Tibial nerve (tissue), 4 donors: Measurements from ENCODE around the gene ZBTB16. TPM values are rescaled to one million over a fixed set of nuclear protein-coding genes. Genes with fewer than 3 reads are reported as not detected.

ENCODE experiments used
- DNase-seq, 2 donors: peaks; one replicate each; pipeline ENCODE4 v3.0.0-alpha.2; 2019; ENCODE audit warnings: low spot score in 2 of 2
- H3K27ac ChIP-seq, 4 donors: fragments of 200-600 bp; sonication (generic) in 3 of 4; one replicate each; pipeline ENCODE4 v1.5.1; 2017 to 2019; ENCODE audit warnings: mild to moderate bottlenecking in 1 of 4
- H3K27me3 ChIP-seq, 2 donors: fragments of 200-600 bp; sonication (generic) in 1 of 2; one replicate each; pipeline versions ENCODE4 v1.5.1 to v1.6.0; 2017 to 2019
- H3K36me3 ChIP-seq, 3 donors: fragments of 200-600 bp; sonication (generic); one replicate each; pipeline ENCODE4 v1.5.1; 2018 to 2019
- H3K4me1 ChIP-seq, 4 donors: fragments of 200-600 bp; sonication (generic) in 3 of 4; one replicate each; pipeline ENCODE4 v1.5.1; 2017 to 2019
- H3K4me3 ChIP-seq, 4 donors: fragments of 200-600 bp; sonication (generic) in 3 of 4; one replicate each; pipeline ENCODE4 v1.5.1; 2017 to 2019; ENCODE audit warnings: mild to moderate bottlenecking in 1 of 4, moderate library complexity in 1 of 4
- H3K9me3 ChIP-seq, 4 donors: fragments of 200-600 bp; sonication (generic) in 3 of 4; one replicate each; pipeline ENCODE4 v1.5.1; 2017 to 2019
- CTCF ChIP-seq, 5 experiments: fragments of 200-600 bp in 3 of 5; fragments of 450-650 bp in 2 of 5; sonication (generic) in 3 of 5; IDR thresholded peaks; one replicate each; pipeline ENCODE4 v1.5.1; 2016 to 2019; ENCODE audit warnings: antibody characterized with exemption in 5 of 5, mild to moderate bottlenecking in 3 of 5, moderate library complexity in 2 of 5
- EP300 ChIP-seq, 2 donors: sonication (generic); formaldehyde crosslinking; IDR thresholded peaks; one replicate each; pipeline ENCODE4 v1.6.1; 2017; ENCODE audit warnings: antibody characterized with exemption in 2 of 2, mild to moderate bottlenecking in 1 of 2
- POLR2A ChIP-seq, 2 donors: fragments of 450-650 bp; IDR thresholded peaks; one replicate each; pipeline ENCODE4 v1.6.1; 2017; ENCODE audit warnings: antibody characterized with exemption in 2 of 2, mild to moderate bottlenecking in 2 of 2, moderate library complexity in 2 of 2
- WGBS, 2 donors: methylation state at CpG; one replicate each; pipeline ENCODE4 v1.1.5; 2018; 5-methylcytosine and 5-hydroxymethylcytosine counted together
- total RNA-seq, 4 donors: library from RNA; depleted of rRNA; stranded (reverse); fragments of >200 nt; gene quantifications; one replicate each; pipeline ENCODE4 v1.1.0, GENCODE V29; 2016

The ZBTB16 gene
- total RNA-seq, 4 donors from 2014 or later, result 405 to 756 (median 580) TPM

- Histone ChIP-seq H3K4me3 (peak overlapping the region in 2 of 4 donors; percentile 12 to 33), H3K36me3 (peaks cover 0 to 76% (median 0%) of the 10 kb centered on the region in 3 donors), H3K4me1 (peaks cover 0 to 100% (median 77%) of the 10 kb centered on the region in 4 donors), H3K27ac (peak overlapping the region in 2 of 4 donors; percentile 57 to 68), H3K27me3 (no peaks in the 10 kb centered on the region), H3K9me3 (no peaks in the 10 kb centered on the region)
- WGBS, 2 donors, result 42 to 43% methylated on average over 18 of the region's 18 CpGs
- TF ChIP-seq CTCF (IDR thresholded peaks at IDR 0.05) (peak; percentile 34 to 68 (median 45)), EP300 (IDR thresholded peaks at IDR 0.05) (peak in 1 of 2 donors; percentile 35), POLR2A (IDR thresholded peaks at IDR 0.05) (no peak)
- no peak for DNase-seq
Observed at GRCh38 chr11:114075891-114076441, 16.5 kb downstream of the ZBTB16 start.

GRCh38 chr11:114076921-114077331 is 17.4 kb downstream of the ZBTB16 start:
- H3K4me1 ChIP-seq, result peaks cover 0 to 100% (median 78%) of the 10 kb centered on the region in 4 donors
- H3K4me3 ChIP-seq, result peak overlapping the region in 1 of 4 donors; percentile 33
- TF ChIP-seq POLR2A (IDR thresholded peaks at IDR 0.05), result no peak
- no peak for TF ChIP-seq CTCF (IDR thresholded peaks at IDR 0.05)
- TF ChIP-seq EP300 (IDR thresholded peaks at IDR 0.05), result no peak
- no peaks in the 10 kb centered on the region for H3K9me3 ChIP-seq
- no peak for DNase-seq
- H3K27ac ChIP-seq, result peak overlapping the region in 3 of 4 donors; percentile 15 to 68 (median 57)
- no peaks in the 10 kb centered on the region for H3K27me3 ChIP-seq
- WGBS, 2 donors, result 61 to 71% methylated on average over 3 of the region's 3 CpGs
- peaks cover 0 to 69% (median 0%) of the 10 kb centered on the region in 3 donors for H3K36me3 ChIP-seq

GRCh38 chr11:114077482-114078305 is 18.2 kb downstream of the ZBTB16 start:
- no peak for DNase-seq

GRCh38 chr11:114078423-114078822 is 18.9 kb downstream of the ZBTB16 start:
- no peak for DNase-seq
- TF ChIP-seq POLR2A (IDR thresholded peaks at IDR 0.05), result no peak
- Histone ChIP-seq H3K4me1 (peaks cover 0 to 100% (median 80%) of the 10 kb centered on the region in 4 donors), H3K27ac (peak overlapping the region; percentile 3 to 81 (median 54)), H3K27me3 (no peaks in the 10 kb centered on the region), H3K4me3 (peak overlapping the region in 1 of 4 donors; percentile 15), H3K9me3 (no peaks in the 10 kb centered on the region), H3K36me3 (peaks cover 0 to 71% (median 0%) of the 10 kb centered on the region in 3 donors)
- WGBS, 2 donors, result 92 to 99% methylated on average over 4 of the region's 4 CpGs

More at GRCh38 chr11:114077482-114078305, 18.2 kb downstream of the ZBTB16 start:
- peaks cover 0 to 100% (median 78%) of the 10 kb centered on the region in 4 donors for H3K4me1 ChIP-seq
- peak overlapping the region in 1 of 4 donors; percentile 33 for H3K4me3 ChIP-seq
- no peak for TF ChIP-seq CTCF (IDR thresholded peaks at IDR 0.05)
- TF ChIP-seq EP300 (IDR thresholded peaks at IDR 0.05), result peak in 1 of 2 donors; percentile 21
- TF ChIP-seq POLR2A (IDR thresholded peaks at IDR 0.05), result no peak
- H3K36me3 ChIP-seq, result peaks cover 0 to 69% (median 0%) of the 10 kb centered on the region in 3 donors
- no peaks in the 10 kb centered on the region for H3K27me3 ChIP-seq
- peak overlapping the region; percentile 3 to 81 (median 42) for H3K27ac ChIP-seq
- WGBS, 2 donors, result 87 to 94% methylated on average over 9 of the region's 9 CpGs
- no peaks in the 10 kb centered on the region for H3K9me3 ChIP-seq

- Histone ChIP-seq H3K4me3 (peak overlapping the region in 2 of 4 donors; percentile 3 to 15), H3K27ac (peak overlapping the region; percentile 2 to 81 (median 58)), H3K9me3 (no peaks in the 10 kb centered on the region), H3K36me3 (peaks cover 0 to 71% (median 0%) of the 10 kb centered on the region in 3 donors), H3K27me3 (no peaks in the 10 kb centered on the region), H3K4me1 (peaks cover 0 to 100% (median 79%) of the 10 kb centered on the region in 4 donors)
- TF ChIP-seq EP300 (IDR thresholded peaks at IDR 0.05), result peak in 1 of 2 donors; percentile 61
- no peak for TF ChIP-seq POLR2A (IDR thresholded peaks at IDR 0.05)
- DNase-seq, result no peak
- WGBS, 2 donors, result 60 to 67% methylated on average over 6 of the region's 6 CpGs
Observed at GRCh38 chr11:114079511-114080065, 20.1 kb downstream of the ZBTB16 start.
